Ascending aorta (tissue), 2 donors: Measurements from ENCODE around the gene ZNF841. TPM values are rescaled to one million over a fixed set of nuclear protein-coding genes. Genes with fewer than 3 reads are reported as not detected.
A peak's percentile ranks its signal among the peaks of the same experiment; 100 is the strongest.

Source experiments
- DNase-seq, 2 donors: peaks; one replicate each; pipeline ENCODE4 v3.0.0-alpha.2; 2019; ENCODE audit warnings: low spot score in 2 of 2
- H3K27ac ChIP-seq, 2 donors: fragments of 200-600 bp; sonication (generic); one replicate each; pipeline ENCODE4 v1.5.1; 2016 to 2017; ENCODE audit warnings: mild to moderate bottlenecking in 1 of 2
- H3K27me3 ChIP-seq: fragments of 200-600 bp; sonication (generic); one replicate; pipeline ENCODE4 v1.5.1; 2017
- H3K36me3 ChIP-seq, 2 donors: fragments of 200-600 bp; sonication (generic); one replicate each; pipeline ENCODE4 v1.5.1; 2016
- H3K4me1 ChIP-seq, 2 donors: fragments of 200-600 bp; sonication (generic); one replicate each; pipeline ENCODE4 v1.5.1; 2016 to 2017; ENCODE audit warnings: mild to moderate bottlenecking in 1 of 2
- H3K4me3 ChIP-seq, 2 donors: fragments of 200-600 bp; sonication (generic); one replicate each; pipeline ENCODE4 v1.5.1; 2016 to 2017; ENCODE audit warnings: mild to moderate bottlenecking in 1 of 2
- H3K9me3 ChIP-seq, 2 donors: fragments of 200-600 bp; sonication (generic); one replicate each; pipeline ENCODE4 v1.5.1; 2016
- CTCF ChIP-seq, 3 experiments: fragments of 200-600 bp in 2 of 3; fragments of 450-650 bp in 1 of 3; sonication (generic) in 2 of 3; IDR thresholded peaks; one replicate each; pipeline ENCODE4 v1.5.1; 2016 to 2019; ENCODE audit warnings: antibody characterized with exemption in 3 of 3, mild to moderate bottlenecking in 1 of 3, moderate library complexity in 1 of 3
- intact Hi-C: fragments of 100-400 bp; cut with DNase I; formaldehyde crosslinking; loops from one replicate; pipeline ENCODE4 v1.15.1; 2023
- total RNA-seq: library from RNA; depleted of rRNA; stranded (reverse); fragments of >200 nt; gene quantifications from one replicate; pipeline ENCODE4 v1.1.0, GENCODE V29; 2016

The ZNF841 gene
- total RNA-seq, 1 donor from 2014 or later = 6.9 TPM

GRCh38 chr19:52094526-52095130 lies 937 bp downstream of the ZNF841 start:
- no peak for DNase-seq
- TF ChIP-seq CTCF (IDR thresholded peaks at IDR 0.05) = no peak
- Histone ChIP-seq H3K27me3 (no peaks in the 10 kb centered on the region), H3K27ac (peak overlapping the region; percentile 75 to 87), H3K4me3 (peak overlapping the region; percentile 91 to 95), H3K4me1 (no peaks in the 10 kb centered on the region), H3K9me3 (peaks cover 13 to 50% of the 10 kb centered on the region in 2 donors), H3K36me3 (peaks cover 17 to 35% of the 10 kb centered on the region in 2 donors)
- intact Hi-C loops = loop anchor here (1.0 to 5.0 kb wide), 5 partner anchors 45 to 203 kb away; partner anchors contain the start of genes PPP2R1A, ZNF350, ZNF480 and ZNF614

- intact Hi-C loops = no loop called here
- DNase-seq = no peak
- Histone ChIP-seq H3K36me3 (peaks cover 72 to 99% of the 10 kb centered on the region in 2 donors), H3K4me3 (no peak overlapping the region), H3K27me3 (no peaks in the 10 kb centered on the region), H3K27ac (no peak overlapping the region), H3K4me1 (no peaks in the 10 kb centered on the region), H3K9me3 (peaks cover 3 to 51% of the 10 kb centered on the region in 2 donors)
- TF ChIP-seq CTCF (IDR thresholded peaks at IDR 0.05) = no peak
These were observed 9.1 kb downstream of the ZNF841 start for GRCh38 chr19:52086481-52086880.

- Histone ChIP-seq H3K36me3 (peaks cover 98 to 100% of the 10 kb centered on the region in 2 donors), H3K27ac (no peak overlapping the region), H3K4me3 (no peak overlapping the region), H3K27me3 (no peaks in the 10 kb centered on the region), H3K9me3 (peaks cover 95 to 100% of the 10 kb centered on the region in 2 donors), H3K4me1 (no peaks in the 10 kb centered on the region)
- DNase-seq = no peak
- TF ChIP-seq CTCF (IDR thresholded peaks at IDR 0.05) = no peak
- intact Hi-C loops = no loop called here
These were observed 25.1 kb downstream of the ZNF841 start for GRCh38 chr19:52070496-52070895.

- DNase-seq = no peak
- Histone ChIP-seq H3K27ac (no peak overlapping the region), H3K4me3 (no peak overlapping the region), H3K9me3 (peaks cover 95 to 100% of the 10 kb centered on the region in 2 donors), H3K4me1 (no peaks in the 10 kb centered on the region), H3K27me3 (no peaks in the 10 kb centered on the region), H3K36me3 (peaks cover 98 to 100% of the 10 kb centered on the region in 2 donors)
- TF ChIP-seq CTCF (IDR thresholded peaks at IDR 0.05) = no peak
- intact Hi-C loops = no loop called here
These were observed 25.9 kb downstream of the ZNF841 start for GRCh38 chr19:52069653-52070052.

- peaks cover 90 to 97% of the 10 kb centered on the region in 2 donors for H3K36me3 ChIP-seq
- no peaks in the 10 kb centered on the region for H3K27me3 ChIP-seq
- no peak for TF ChIP-seq CTCF (IDR thresholded peaks at IDR 0.05)
- H3K4me3 ChIP-seq = peak overlapping the region in 1 of 2 donors; percentile 1
- DNase-seq = no peak
- H3K27ac ChIP-seq = no peak overlapping the region
- H3K9me3 ChIP-seq = peaks cover 95 to 100% of the 10 kb centered on the region in 2 donors
- intact Hi-C loops = no loop called here
- no peaks in the 10 kb centered on the region for H3K4me1 ChIP-seq
These were observed 29.2 kb downstream of the ZNF841 start for GRCh38 chr19:52066258-52066863.
